H1 (cell line): ENCODE data around the gene TNPO3. TPM values are rescaled to one million over a fixed set of nuclear protein-coding genes. Genes with fewer than 3 reads are reported as not detected.

ENCODE experiments used
- CTCF ChIA-PET: fragments of 300-600 bp; sonication (Branson Sonifier 250); formaldehyde crosslinking; loops from one replicate; lab custom pipeline; 2021; ENCODE audit not compliant: partially characterized antibody; lab: Charles Lee
- POLR2A ChIA-PET: fragments of 300-600 bp; sonication (Branson Sonifier 250); formaldehyde crosslinking; loops from one replicate; lab custom pipeline; 2021; ENCODE audit warnings: inconsistent platforms; ENCODE audit not compliant: partially characterized antibody; lab: Charles Lee
- DNase-seq, 2 experiments: peaks; one replicate each; pipeline versions ENCODE4 v3.0.0 to v3.0.0-alpha.2; 2010 to 2022; ENCODE audit warnings: low spot score in 2 of 2, low read depth in 1 of 2, mixed read lengths in 1 of 2
- FAIRE-seq: peaks from 2 replicates; lab custom pipeline; 2011; peaks lifted over from hg19 to GRCh38; lab: Jason Lieb, UNC
- H2AFZ ChIP-seq: 2 replicates; pipeline ENCODE4 v1.8.1; 2012; ENCODE audit warnings: low read length, inconsistent platforms
- H2AK5ac ChIP-seq: 2 replicates; pipeline ENCODE4 v1.6.1; 2013; ENCODE audit warnings: low read depth, low read length
- H2BK120ac ChIP-seq: replicated peaks from 2 replicates; pipeline ENCODE3; 2013; ENCODE audit warnings: low read depth, low read length, inconsistent platforms
- H2BK12ac ChIP-seq: 2 replicates; pipeline ENCODE4 v1.6.1; 2013; ENCODE audit warnings: low read depth, low read length
- H2BK15ac ChIP-seq: 2 replicates; pipeline ENCODE4 v1.6.1; 2013; ENCODE audit warnings: low read length
- H2BK20ac ChIP-seq: 2 replicates; pipeline ENCODE4 v1.6.1; 2013; ENCODE audit warnings: low read length
- H2BK5ac ChIP-seq: 2 replicates; pipeline ENCODE4 v1.6.1; 2013; ENCODE audit warnings: low read depth, low read length
- H3K14ac ChIP-seq: 2 replicates; pipeline ENCODE4 v1.6.1; 2013; ENCODE audit warnings: inconsistent platforms; ENCODE audit not compliant: insufficient read length
- H3K18ac ChIP-seq: 2 replicates; pipeline ENCODE4 v1.6.1; 2013; ENCODE audit warnings: low read length; ENCODE audit errors: extremely low read depth
- H3K23ac ChIP-seq: 2 replicates; pipeline ENCODE4 v1.6.1; 2013; ENCODE audit warnings: inconsistent platforms; ENCODE audit not compliant: insufficient read length
- H3K23me2 ChIP-seq: 2 replicates; pipeline ENCODE4 v1.6.1; 2013; ENCODE audit warnings: low read depth, low read length
- H3K27ac ChIP-seq: 2 replicates; pipeline ENCODE4 v1.6.1; 2011; ENCODE audit warnings: low read depth, low read length, inconsistent platforms
- H3K27me3 ChIP-seq, 4 experiments: replicated peaks in 1 of 4; 1 replicate in 1 of 4; 2 replicates in 3 of 4; pipeline versions ENCODE4 v1.6.1 to v1.8.1; 2011 to 2013; ENCODE audit warnings: low read length in 3 of 4, mild to moderate bottlenecking in 3 of 4, inconsistent platforms in 2 of 4, mixed read lengths in 2 of 4, moderate library complexity in 1 of 4; ENCODE audit not compliant: control insufficient read depth in 3 of 4, insufficient read depth in 3 of 4; ENCODE audit errors: extremely low read depth in 1 of 4
- H3K36me3 ChIP-seq, 4 experiments: 2 replicates each; pipeline versions ENCODE4 v1.6.1 to v1.8.1; 2011 to 2013; ENCODE audit warnings: mild to moderate bottlenecking in 4 of 4, low read length in 3 of 4, moderate library complexity in 2 of 4, control low read depth in 1 of 4, inconsistent platforms in 1 of 4; ENCODE audit not compliant: insufficient read depth in 4 of 4, control insufficient read depth in 2 of 4
- H3K4ac ChIP-seq: replicated peaks from 2 replicates; pipeline ENCODE3; 2013; ENCODE audit warnings: low read length, low read depth, mixed read lengths, inconsistent platforms; ENCODE audit not compliant: insufficient read length
- H3K4me1 ChIP-seq, 4 experiments: replicated peaks in 1 of 4; 1 replicate in 1 of 4; 2 replicates in 3 of 4; pipeline versions ENCODE4 v1.6.1 to v1.8.1; 2011 to 2013; ENCODE audit warnings: low read length in 3 of 4, inconsistent platforms in 2 of 4, mixed read lengths in 1 of 4; ENCODE audit not compliant: insufficient read depth in 4 of 4, control insufficient read depth in 3 of 4
- H3K4me2 ChIP-seq, 2 experiments: 2 replicates each; pipeline versions ENCODE4 v1.6.1 to v1.8.1; 2011 to 2013; ENCODE audit warnings: low read depth in 2 of 2, low read length in 2 of 2, control low read depth in 1 of 2, inconsistent platforms in 1 of 2, mild to moderate bottlenecking in 1 of 2; ENCODE audit not compliant: insufficient read depth in 1 of 2
- H3K4me3 ChIP-seq, 4 experiments: fragments of 200-600, 300-600 bp in 1 of 4; sonication (generic), shearing (Covaris generic), sonication (Bioruptor Twin) in 1 of 4; 2 replicates each; pipeline versions ENCODE4 v1.5.1 to v1.8.1; 2011 to 2016; ENCODE audit warnings: low read length in 4 of 4, low read depth in 3 of 4, control low read depth in 2 of 4, inconsistent platforms in 2 of 4, mild to moderate bottlenecking in 2 of 4, mixed read lengths in 1 of 4, moderate library complexity in 1 of 4; ENCODE audit not compliant: insufficient read depth in 2 of 4; ENCODE audit errors: extremely low read depth in 1 of 4
- H3K56ac ChIP-seq: replicated peaks from 2 replicates; pipeline ENCODE3; 2013; ENCODE audit warnings: low read depth, mild to moderate bottlenecking, mixed read lengths, low read length, inconsistent platforms; ENCODE audit not compliant: insufficient read length
- H3K79me1 ChIP-seq: 2 replicates; pipeline ENCODE4 v1.6.1; 2013; ENCODE audit warnings: low read depth, low read length, control low read depth
- H3K79me2 ChIP-seq, 2 experiments: 2 replicates each; pipeline versions ENCODE4 v1.6.1 to v1.8.1; 2012 to 2013; ENCODE audit warnings: low read length in 2 of 2, mild to moderate bottlenecking in 2 of 2, inconsistent platforms in 1 of 2; ENCODE audit not compliant: insufficient read depth in 2 of 2, control insufficient read depth in 1 of 2
- H3K9ac ChIP-seq, 4 experiments: replicated peaks in 1 of 4; 1 replicate in 1 of 4; 2 replicates in 3 of 4; pipeline versions ENCODE4 v1.6.1 to v1.8.1; 2011 to 2013; ENCODE audit warnings: low read depth in 3 of 4, low read length in 3 of 4, control low read depth in 2 of 4, mild to moderate bottlenecking in 2 of 4, moderate library complexity in 2 of 4, inconsistent platforms in 1 of 4; ENCODE audit errors: extremely low read depth in 1 of 4
- H3K9me3 ChIP-seq, 2 experiments: 2 replicates each; pipeline versions ENCODE4 v1.6.1 to v1.8.1; 2012 to 2013; ENCODE audit warnings: mild to moderate bottlenecking in 2 of 2, moderate library complexity in 2 of 2, control low read depth in 1 of 2, inconsistent platforms in 1 of 2, low read depth in 1 of 2, low read length in 1 of 2, mixed read lengths in 1 of 2; ENCODE audit not compliant: insufficient read depth in 2 of 2
- H4K20me1 ChIP-seq, 2 experiments: replicated peaks in 1 of 2; 2 replicates each; pipeline versions ENCODE3 to v1.8.1; 2011 to 2013; ENCODE audit warnings: inconsistent platforms in 2 of 2, low read length in 2 of 2, mild to moderate bottlenecking in 1 of 2; ENCODE audit not compliant: insufficient read depth in 2 of 2, control insufficient read depth in 1 of 2
- H4K5ac ChIP-seq: 2 replicates; pipeline ENCODE4 v1.6.1; 2013; ENCODE audit warnings: low read length, low read depth, mixed read lengths, inconsistent platforms; ENCODE audit not compliant: insufficient read length
- H4K8ac ChIP-seq: 2 replicates; pipeline ENCODE4 v1.8.0; 2013; ENCODE audit warnings: mild to moderate bottlenecking, moderate library complexity, low read length, inconsistent platforms; ENCODE audit not compliant: insufficient read depth; ENCODE audit errors: extremely low read depth
- H4K91ac ChIP-seq: replicated peaks from 2 replicates; pipeline ENCODE3; 2013; ENCODE audit warnings: low read length, mixed read lengths, inconsistent platforms; ENCODE audit not compliant: insufficient read length
- HDAC2 ChIP-seq, 2 experiments: fragments of 300-600 bp in 1 of 2; sonication (generic) in 1 of 2; IDR thresholded peaks; 2 replicates each; pipeline ENCODE4 v1.6.1; 2011 to 2012; ENCODE audit warnings: low read depth in 2 of 2, low read length in 2 of 2, mild to moderate bottlenecking in 2 of 2, moderate library complexity in 2 of 2, borderline replicate concordance in 1 of 2, inconsistent platforms in 1 of 2
- PHF8 ChIP-seq: fragments of 200-600 bp; sonication (generic); conservative IDR thresholded peaks from 2 replicates; pipeline ENCODE4 v1.7.1; 2012; ENCODE audit warnings: low read depth, mild to moderate bottlenecking, inconsistent platforms, low read length, moderate library complexity
- RBBP5 ChIP-seq: IDR thresholded peaks from 2 replicates; pipeline ENCODE4 v1.7.1; 2012; ENCODE audit warnings: low read depth, mild to moderate bottlenecking, inconsistent platforms, low read length, moderate library complexity, borderline replicate concordance
- SP2 ChIP-seq: IDR thresholded peaks from 2 replicates; pipeline ENCODE4 v1.6.1; 2012; ENCODE audit warnings: mild to moderate bottlenecking, low read length, inconsistent platforms
- SRF ChIP-seq: IDR thresholded peaks from 2 replicates; pipeline ENCODE4 v1.6.1; 2011; ENCODE audit warnings: mild to moderate bottlenecking, low read depth, low read length, moderate library complexity
- TAF7 ChIP-seq: optimal IDR thresholded peaks from 2 replicates; pipeline ENCODE3; 2011; ENCODE audit warnings: low read depth, mild to moderate bottlenecking, inconsistent platforms, low read length, moderate library complexity, borderline replicate concordance
- WGBS, 2 experiments: shearing (Covaris generic) in 1 of 2; methylation state at CpG; one replicate each; pipeline versions ENCODE4 v1.1.6 to v1.1.7; 2013 to 2015; ENCODE audit warnings: low lambda C conversion rate in 2 of 2, mixed read lengths in 2 of 2, inconsistent platforms in 1 of 2, low coverage in 1 of 2, missing lambda C conversion rate in 1 of 2; ENCODE audit not compliant: insufficient replicate concordance in 2 of 2, insufficient coverage in 1 of 2, insufficient read length in 1 of 2; ENCODE audit errors: extremely low coverage in 1 of 2, missing lambda C conversion rate in 1 of 2; 5-methylcytosine and 5-hydroxymethylcytosine counted together
- polyA plus RNA-seq, 7 experiments: library from polyadenylated mRNA; depleted of rRNA in 3 of 7; stranded (reverse) in 5 of 7; unstranded in 2 of 7; fragments of >200 nt in 5 of 7; fragments of 200-250 nt in 2 of 7; gene quantifications; 1 replicate in 5 of 7; 2 replicates in 1 of 7; 4 replicates in 1 of 7; pipeline versions ENCODE4 v1.2.1 to v1.2.3, GENCODE V29; 2011 to 2013; ENCODE audit warnings: missing spikeins in 2 of 7, mixed read lengths in 2 of 7
- total RNA-seq: library from RNA; stranded (reverse); fragmentation: NEBNext Ultra II Directional; extraction: Animal tissue kit (Norgen Biotek cat#: 25700); gene quantifications from 2 replicates; pipeline ENCODE4 v1.2.1, GENCODE V29; 2021

The TNPO3 gene
- total and polyA plus RNA-seq, 2 of the 8 experiments (the other 6 are each of a cell fraction or from before 2014, with no cell fraction given) = 67.6 to 99.2 TPM

DNA sequence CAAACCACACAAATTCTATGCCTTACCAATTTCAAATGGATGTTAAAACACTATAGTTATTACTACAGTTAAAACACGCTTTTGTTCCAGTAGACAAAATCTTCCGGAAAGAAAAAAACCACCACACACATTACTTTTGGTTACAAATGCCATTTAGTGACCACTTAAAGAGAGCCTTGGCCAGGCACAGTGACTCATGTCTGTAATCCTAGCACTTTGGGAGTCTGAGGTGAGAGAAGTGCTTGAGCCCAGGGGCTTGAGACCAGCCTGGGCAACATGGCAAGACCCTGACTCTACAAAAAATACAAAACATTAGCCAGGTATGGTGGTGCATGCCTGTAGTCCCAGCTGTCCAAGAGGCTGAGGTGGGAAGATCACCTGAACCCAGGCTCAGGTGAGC, 7.2 kb downstream of the TNPO3 start:
- no peak overlapping the region for H3K9ac ChIP-seq
- CTCF ChIA-PET = interaction anchor here (1.5 kb wide), 1 partner anchor 41 kb away, joined by 3 read pairs; no protein-coding TSS in a partner anchor

More for the DNA sequence above, 7.2 kb downstream of the TNPO3 start:
- Histone ChIP-seq H3K4me3 (no peak overlapping the region), H3K79me1 (peaks cover 3% of the 10 kb centered on the region; the same call in 1 of the 2 replicates), H4K20me1 (peaks cover 13 to 18% of the 10 kb centered on the region in 2 experiments), H3K9me3 (no peaks in the 10 kb centered on the region), H4K8ac (no peak overlapping the region), H3K27me3 (no peaks in the 10 kb centered on the region), H2BK15ac (no peak overlapping the region), H3K4me2 (no peak overlapping the region), H2BK12ac (no peak overlapping the region), H2BK20ac (no peak overlapping the region), H2AK5ac (no peak overlapping the region), H2BK5ac (no peak overlapping the region), H3K79me2 (peaks cover 23 to 98% of the 10 kb centered on the region in 2 experiments), H4K5ac (no peak overlapping the region), H3K27ac (no peak overlapping the region), H3K56ac (no peak overlapping the region), H3K23me2 (no peaks in the 10 kb centered on the region), H3K4ac (no peak overlapping the region), H3K23ac (no peak overlapping the region), H2BK120ac (no peak overlapping the region), H3K36me3 (peaks cover 0 to 8% (median 0%) of the 10 kb centered on the region in 4 experiments; a peak in 1 of 8 replicates), H3K14ac (no peak overlapping the region), H2AFZ (no peak overlapping the region), H3K4me1 (no peaks in the 10 kb centered on the region; a peak in 1 of 7 replicates), H3K18ac (no peak overlapping the region), H4K91ac (no peak overlapping the region)
- DNase-seq (no peak), FAIRE-seq (no peak)
- TF ChIP-seq SRF = no peak
- TF ChIP-seq TAF7 = no peak
- TF ChIP-seq PHF8 = no peak
- TF ChIP-seq SP2 = no peak
- no peak for TF ChIP-seq RBBP5
- TF ChIP-seq HDAC2 (IDR thresholded peaks at IDR 0.05; ENCODE audit: borderline replicate concordance in 1 of 2, low read depth in 2 of 2, low read length in 2 of 2) = no peak
- 95% methylated on average over 2 of the region's 2 CpGs; no CpG with 5 or more reads in 1 of the 2 experiments for WGBS, 2 experiments
- POLR2A ChIA-PET = interaction anchor here (1.1 kb wide), 1 partner anchor 24 kb away, joined by 3 read pairs; no protein-coding TSS in a partner anchor
